Measurements from ENCODE around the gene ALDH2.
A peak's percentile ranks its signal among the peaks of the same experiment; 100 is the strongest.

- TF ChIP-seq CTCF (IDR thresholded peaks at IDR 0.05), result peak in 1 of 7 experiments; percentile 15
- peak in 2 of 4 donors; percentile 22 to 40 for TF ChIP-seq POLR2A (IDR thresholded peaks at IDR 0.05)
- TF ChIP-seq POLR2AphosphoS5 (IDR thresholded peaks at IDR 0.05), result peak; percentile 95 to 98 (median 95)
- TF ChIP-seq EP300 (IDR thresholded peaks at IDR 0.05), result no peak
Measured at GRCh38 chr12:111841750-111842555, 75.2 kb downstream of the ALDH2 start, which contains the start of gene MAPKAPK5.

All from stomach (tissue), 4 donors.